Measurements from ENCODE around the gene TSPAN18. TPM values are rescaled to one million over a fixed set of nuclear protein-coding genes. Genes with fewer than 3 reads are reported as not detected.
"Not testable (repeated sequence)": the region's sequence is repeated elsewhere in the genome, so short reads cannot be mapped to it uniquely, and the experiment has no call there.

TSPAN18 gene
- total and polyA plus RNA-seq, 2 of the 4 experiments (the other 2 are of a cell fraction) = 0.36 to 1.1 TPM

- H3K14ac ChIP-seq (replicated peaks; ENCODE audit: low read depth, low read length); ATAC-seq (ENCODE audit: low read depth); H2BK20ac ChIP-seq (ENCODE audit: low read depth, low read length); H4K5ac ChIP-seq (ENCODE audit: low read depth, low read length); H3K4ac ChIP-seq (ENCODE audit: low read depth, low read length); H4K8ac ChIP-seq (ENCODE audit: low read depth in 2 of 2, low read length in 2 of 2); H4K20me1 ChIP-seq (ENCODE audit: insufficient read depth, low read length); H3K9me3 ChIP-seq (ENCODE audit: control insufficient read depth, insufficient read depth, low read length); H3K4me2 ChIP-seq (ENCODE audit: low read depth, low read length); H3K18ac ChIP-seq (ENCODE audit: low read depth, low read length); BruUV-seq (replicated peaks); dilution Hi-C loops (cut with HindIII; ENCODE audit: low sequenced_read_pairs, unreplicated experiment); H2BK5ac ChIP-seq (ENCODE audit: low read depth, low read length, poor library complexity, severe bottlenecking); H3K23ac ChIP-seq (ENCODE audit: low read depth, low read length); H3K79me1 ChIP-seq (ENCODE audit: low read depth in 1 of 2, low read length in 2 of 2); POLR2A ChIA-PET (ENCODE audit: unreplicated experiment); H2AFZ ChIP-seq (replicated peaks; ENCODE audit: low read length, poor library complexity); H3K4me3 ChIP-seq (ENCODE audit: insufficient read depth, low read depth, low read length); H2BK120ac ChIP-seq (ENCODE audit: low read depth, low read length); H2AK5ac ChIP-seq (ENCODE audit: low read depth, low read length); H3K27ac ChIP-seq (ENCODE audit: insufficient read depth, low read length); H3K27me3 ChIP-seq (ENCODE audit: control insufficient read depth, insufficient read depth, low read length); DNase-seq; H3K9me1 ChIP-seq (ENCODE audit: insufficient read depth, low read length); H2AK9ac ChIP-seq (replicated peaks; ENCODE audit: low read depth, low read length, poor library complexity); intact Hi-C loops (cut with micrococcal nuclease); H3K36me3 ChIP-seq (ENCODE audit: control insufficient read depth, insufficient read depth, low read length); in situ Hi-C loops (cut with MboI; ENCODE audit: low sequenced_read_pairs); H3K4me1 ChIP-seq (ENCODE audit: control insufficient read depth, insufficient read depth, low read length); H3K9ac ChIP-seq (ENCODE audit: low read depth, low read length); H4K91ac ChIP-seq (ENCODE audit: insufficient read depth, low read depth, low read length); H2BK15ac ChIP-seq (ENCODE audit: low read depth, low read length); H3K56ac ChIP-seq (ENCODE audit: extremely low read depth, insufficient read depth, low read length): not testable (repeated sequence)
- WGBS, 2 experiments (ENCODE audit: extremely low coverage in 2 of 2, insufficient read length in 1 of 2) = no CpG with 5 or more reads among the region's 3 CpGs
- CTCF ChIA-PET = interaction anchor here (1.5 kb wide), 1 partner anchor 17 kb away, joined by 4 read pairs; no protein-coding TSS in a partner anchor
Observed at GRCh38 chr11:44871682-44872081, 144.9 kb downstream of the TSPAN18 start.

Measured in IMR-90 (cell line).